Activated CD8-positive, alpha-beta memory T cell treated with anti-CD3 and anti-CD28 coated beads for 24 hours (primary cell): ENCODE data around the gene CD244.
A peak's percentile ranks its signal among the peaks of the same experiment; 100 is the strongest.
"Not testable (repeated sequence)": the region's sequence is repeated elsewhere in the genome, so short reads cannot be mapped to it uniquely, and the experiment has no call there.

Experiments used
- DNase-seq: peaks from one replicate; pipeline ENCODE4 v3.0.0-alpha.2; 2020

CD244 gene

DNA sequence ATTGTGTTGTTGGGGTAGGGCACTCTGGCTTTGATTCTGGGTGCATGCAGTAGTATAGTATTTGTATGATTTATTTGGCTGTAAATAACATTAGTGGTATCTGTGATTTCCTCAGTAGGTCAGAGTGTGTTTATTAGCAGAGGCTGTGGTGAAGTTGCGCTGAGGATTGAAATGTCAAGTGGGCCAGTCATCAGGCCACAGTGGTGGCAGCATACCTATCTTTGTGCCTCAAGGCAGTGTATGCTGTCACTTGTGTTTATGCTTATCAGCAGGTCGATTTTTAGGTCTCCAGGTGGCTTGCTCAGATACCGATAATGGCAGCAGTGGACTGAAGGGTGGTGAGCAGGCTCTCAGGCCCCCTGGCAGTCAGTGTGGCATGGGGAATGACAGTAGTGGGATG is 55.4 kb downstream of the CD244 start:
- no peak for DNase-seq

- DNase-seq = no peak
Measured at GRCh38 chr1:160806784-160807183, 55.9 kb downstream of the CD244 start.

DNA sequence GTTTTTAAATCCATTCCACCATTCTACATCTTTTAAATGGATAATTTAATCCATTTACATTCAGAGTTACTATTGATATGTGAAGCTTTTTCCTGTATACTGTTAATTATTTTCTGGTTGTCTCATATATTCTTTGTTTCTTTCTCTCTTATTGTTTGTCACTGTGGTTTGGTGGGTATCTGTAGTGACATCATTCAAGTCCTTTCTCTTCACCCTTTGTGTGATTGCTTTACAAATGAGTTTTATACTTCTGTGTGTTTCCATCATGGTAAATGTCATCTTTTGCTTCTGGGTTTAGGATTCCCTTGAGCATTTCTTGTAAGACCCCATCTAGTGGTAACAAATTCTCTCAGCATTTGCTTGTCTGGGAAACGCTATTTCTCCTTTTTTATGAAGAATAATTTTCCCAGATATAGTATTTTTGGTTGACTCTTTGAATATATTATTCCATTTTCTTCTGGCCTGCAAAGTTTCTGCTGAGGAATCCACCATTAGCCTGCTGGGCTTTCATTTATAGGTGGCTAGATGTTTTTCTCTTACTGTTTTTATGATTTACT is 56.5 kb downstream of the CD244 start:
- DNase-seq = no peak

GRCh38 chr1:160801836-160802580 is 60.7 kb downstream of the CD244 start:
- no peak for DNase-seq

DNA sequence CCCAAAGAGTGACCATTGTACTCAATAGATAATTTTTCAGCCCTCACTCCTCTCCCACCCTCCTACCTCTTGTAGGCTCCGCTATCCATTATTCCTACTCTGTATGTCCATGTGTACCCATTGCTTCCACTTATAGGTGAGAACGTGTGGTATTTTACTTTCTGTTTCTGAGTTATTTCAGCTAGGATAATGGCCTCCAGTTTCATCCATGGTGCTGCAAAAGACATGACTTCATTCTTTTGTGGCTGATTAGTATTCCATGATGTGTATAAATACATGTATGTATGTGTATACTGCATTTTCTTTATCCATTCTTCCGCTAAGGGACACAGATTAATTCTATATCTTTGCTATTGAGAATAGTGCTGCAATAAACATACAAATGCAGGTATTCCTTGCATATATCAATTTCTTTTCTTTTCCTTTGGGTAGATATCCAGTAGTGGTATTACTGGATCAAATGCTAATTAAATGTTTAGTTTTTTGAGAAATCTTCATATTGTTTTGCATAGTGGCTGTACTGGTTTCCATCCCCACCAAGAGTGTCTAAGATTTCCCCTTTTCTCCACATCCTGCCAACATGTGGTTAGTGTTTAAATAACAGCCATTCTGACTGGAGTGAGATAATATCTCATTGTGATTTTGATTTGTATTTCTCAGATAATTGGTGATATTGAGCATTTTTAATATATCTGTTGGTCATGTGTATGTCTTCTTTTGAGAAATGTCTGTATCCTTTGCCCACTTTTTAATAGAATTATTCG is 61.9 kb downstream of the CD244 start:
- DNase-seq = peak; percentile 58

DNA sequence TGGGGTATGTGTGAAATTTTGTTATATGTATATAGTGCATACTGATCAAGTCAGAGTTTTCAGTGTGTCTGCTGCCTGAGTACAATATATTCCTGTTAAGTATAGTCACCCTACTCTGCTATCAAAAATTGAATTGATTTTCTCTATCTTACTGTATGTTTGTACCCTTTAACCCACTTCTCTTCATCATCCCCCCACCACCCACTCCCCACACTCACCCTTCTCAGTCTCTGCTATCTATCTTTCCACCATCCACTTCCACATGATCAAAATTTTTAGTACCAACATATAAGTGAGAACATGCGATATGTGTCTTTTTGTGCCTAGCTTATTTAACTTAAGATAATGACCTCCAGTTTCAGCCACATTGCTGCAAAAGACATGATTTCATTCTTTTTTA is 62.5 kb downstream of the CD244 start:
- DNase-seq = no peak

DNA sequence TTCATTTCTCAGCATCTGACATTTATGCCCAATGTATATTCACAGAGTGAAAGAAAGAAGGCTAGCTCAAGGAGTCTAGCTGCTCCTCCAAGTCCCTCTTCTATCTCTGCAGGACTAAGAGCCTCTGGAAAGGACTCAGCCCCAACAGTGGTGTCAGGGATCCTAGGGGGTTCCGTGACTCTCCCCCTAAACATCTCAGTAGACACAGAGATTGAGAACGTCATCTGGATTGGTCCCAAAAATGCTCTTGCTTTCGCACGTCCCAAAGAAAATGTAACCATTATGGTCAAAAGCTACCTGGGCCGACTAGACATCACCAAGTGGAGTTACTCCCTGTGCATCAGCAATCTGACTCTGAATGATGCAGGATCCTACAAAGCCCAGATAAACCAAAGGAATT is 63.0 kb downstream of the CD244 start:
- peak; percentile 57 for DNase-seq

DNA sequence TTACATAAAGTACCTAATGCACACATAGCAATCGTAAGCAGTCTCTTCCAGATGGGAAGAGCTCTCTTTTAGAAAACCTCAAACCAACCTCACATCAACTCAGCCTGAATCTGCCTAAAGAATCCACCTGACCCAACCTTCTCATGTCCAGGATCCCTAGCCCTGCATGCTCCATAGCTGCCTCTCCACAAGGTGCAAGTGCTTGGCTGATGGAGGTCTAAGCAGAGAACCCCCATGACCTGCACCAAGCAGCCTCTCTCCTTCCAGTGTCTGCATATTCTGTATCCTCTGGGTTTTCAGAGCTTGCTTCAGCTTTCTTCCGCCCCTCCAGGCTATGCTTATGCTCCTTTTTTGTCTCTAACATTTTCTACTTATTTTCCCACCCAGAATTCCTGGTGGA is 64.2 kb downstream of the CD244 start:
- DNase-seq = no peak

GRCh38 chr1:160797861-160798273 is 64.8 kb downstream of the CD244 start:
- DNase-seq = peak; percentile 74

DNA sequence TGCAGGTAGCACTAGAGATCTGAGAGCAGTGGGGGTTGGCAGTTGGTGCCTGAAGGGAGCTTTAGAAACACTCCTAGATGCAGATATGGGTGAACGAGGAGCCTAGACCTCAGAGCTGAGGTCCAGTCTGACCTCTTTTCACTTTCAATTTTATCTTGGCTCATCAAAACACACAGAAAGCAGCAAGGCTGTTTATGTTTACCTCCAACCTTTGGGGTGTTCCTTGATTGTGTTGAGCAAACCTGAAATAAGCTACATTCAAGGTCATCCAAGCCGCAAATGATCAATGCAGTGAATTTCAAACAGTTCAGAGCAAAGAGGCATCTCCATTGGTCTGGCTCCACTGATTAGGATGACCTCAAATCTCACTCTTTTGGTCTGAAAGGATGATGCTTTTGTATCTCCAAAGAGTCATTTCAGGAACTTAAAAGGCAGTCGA is 65.4 kb downstream of the CD244 start:
- DNase-seq = no peak

DNA sequence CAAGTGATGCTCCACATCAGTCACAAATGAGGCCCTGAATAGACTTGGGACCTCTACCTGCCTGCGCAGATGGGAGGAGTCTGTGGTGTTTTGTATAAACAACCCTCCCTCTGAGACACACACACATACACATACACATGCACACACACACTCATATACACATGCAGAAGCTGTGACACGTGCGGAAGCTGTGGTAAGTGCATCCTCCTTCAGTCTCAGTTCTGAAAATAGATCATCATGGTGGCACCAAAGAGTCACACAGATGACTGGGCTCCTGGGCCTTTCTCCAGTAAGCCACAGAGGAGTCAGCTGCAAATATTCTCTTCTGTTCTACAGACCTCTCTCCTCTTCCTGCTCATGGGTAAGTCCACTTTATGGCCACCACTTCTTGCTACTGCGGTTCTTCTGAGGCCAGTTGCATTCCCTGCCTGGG is 66.7 kb downstream of the CD244 start, which contains the start of gene LY9:
Gene LY9 (plus strand): TSS at position 224 of the 433 bp plus-strand sequence. CDS start 14 bp downstream, at position 238.
- DNase-seq = peak; percentile 83

DNA sequence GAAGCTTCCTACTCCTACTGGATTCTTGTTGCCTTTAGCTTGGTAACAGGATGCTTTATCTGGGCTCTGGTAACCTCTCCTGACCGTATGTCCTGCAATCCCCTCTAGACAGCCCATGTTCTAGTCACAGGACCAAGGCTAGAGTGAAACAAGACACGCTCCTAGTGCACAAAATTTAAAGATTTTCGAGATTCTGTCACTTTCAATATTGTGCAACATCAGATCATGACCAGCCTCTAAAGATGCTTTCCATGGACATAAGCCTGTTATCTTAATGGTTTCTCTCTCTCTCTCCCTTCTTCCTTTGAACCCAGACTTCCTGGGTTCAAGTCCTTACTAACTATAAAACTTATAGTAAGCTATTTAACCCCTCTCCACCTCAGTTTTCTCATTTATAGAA is 68.3 kb downstream of the CD244 start:
- DNase-seq = no peak

DNA sequence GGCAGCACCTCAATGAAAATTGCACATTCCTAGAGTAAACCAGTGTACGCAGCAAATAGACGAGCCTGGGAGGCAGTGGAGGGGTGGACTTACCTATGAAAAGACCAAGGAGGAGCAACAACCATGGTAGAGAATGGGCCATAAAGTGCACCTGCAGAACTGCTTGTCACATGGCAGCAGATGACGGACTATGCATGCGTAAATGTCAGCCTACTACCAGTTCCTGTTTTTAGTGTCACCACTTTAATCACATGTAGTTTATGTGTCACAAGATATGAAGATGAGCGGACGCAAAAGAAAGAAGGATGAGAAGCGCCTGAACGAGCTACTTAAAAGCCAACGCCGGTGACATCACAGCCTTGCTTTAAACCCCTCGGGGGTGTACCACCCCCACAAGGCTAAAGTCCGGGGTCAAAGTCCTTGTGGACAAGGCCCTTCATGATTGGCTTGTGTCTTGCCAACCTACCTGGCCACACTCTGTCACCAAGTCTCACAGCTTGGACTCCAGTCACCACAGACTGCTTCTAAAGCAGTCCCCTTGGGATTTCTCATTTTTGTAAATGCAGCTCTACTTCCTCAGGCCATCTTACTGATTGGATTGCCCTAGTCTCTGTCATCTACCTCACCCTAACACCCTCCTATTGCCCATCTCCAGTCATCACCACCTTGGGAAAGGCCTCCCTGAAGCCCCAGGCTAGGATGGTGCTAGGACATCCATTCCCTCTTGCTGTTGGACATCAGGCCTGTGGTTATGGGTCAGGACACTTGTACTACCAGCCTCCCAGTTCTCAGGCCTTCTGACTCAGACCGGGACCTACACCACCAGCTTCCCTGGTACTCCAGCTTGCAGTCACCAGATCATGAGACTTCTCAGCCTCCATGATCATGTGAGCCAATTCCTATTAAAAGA is 72.7 kb downstream of the CD244 start:
- no peak for DNase-seq

DNA sequence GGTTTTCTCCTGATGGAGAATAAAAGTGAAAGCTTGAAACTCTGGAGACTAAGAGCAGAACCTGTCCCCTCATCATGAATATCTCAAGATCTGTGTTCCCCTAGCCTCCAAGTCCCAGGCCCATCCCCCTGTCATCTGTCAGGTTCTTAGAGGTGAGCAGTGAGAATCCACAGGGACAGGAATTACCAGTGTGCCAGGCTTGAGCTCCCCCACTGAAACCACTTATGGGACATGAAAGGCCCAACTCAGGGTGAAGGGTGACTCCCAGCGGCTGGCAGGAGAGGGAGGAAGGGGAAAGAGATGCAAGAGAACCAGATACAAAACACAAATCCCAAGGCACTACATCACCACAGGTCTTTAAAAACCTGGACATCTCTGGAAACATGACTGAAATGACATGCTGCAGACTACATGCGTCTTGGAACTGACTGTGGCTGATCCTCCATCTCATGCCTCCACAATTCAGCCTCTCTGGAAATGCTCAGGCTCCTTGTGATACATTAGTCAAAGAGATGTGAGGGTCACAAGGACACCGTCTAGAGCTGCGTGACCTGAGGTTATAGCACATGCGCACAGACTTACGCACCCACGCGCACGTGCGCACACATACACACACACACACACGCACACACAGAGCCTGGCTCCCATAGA is 73.5 kb downstream of the CD244 start:
- DNase-seq = no peak

DNA sequence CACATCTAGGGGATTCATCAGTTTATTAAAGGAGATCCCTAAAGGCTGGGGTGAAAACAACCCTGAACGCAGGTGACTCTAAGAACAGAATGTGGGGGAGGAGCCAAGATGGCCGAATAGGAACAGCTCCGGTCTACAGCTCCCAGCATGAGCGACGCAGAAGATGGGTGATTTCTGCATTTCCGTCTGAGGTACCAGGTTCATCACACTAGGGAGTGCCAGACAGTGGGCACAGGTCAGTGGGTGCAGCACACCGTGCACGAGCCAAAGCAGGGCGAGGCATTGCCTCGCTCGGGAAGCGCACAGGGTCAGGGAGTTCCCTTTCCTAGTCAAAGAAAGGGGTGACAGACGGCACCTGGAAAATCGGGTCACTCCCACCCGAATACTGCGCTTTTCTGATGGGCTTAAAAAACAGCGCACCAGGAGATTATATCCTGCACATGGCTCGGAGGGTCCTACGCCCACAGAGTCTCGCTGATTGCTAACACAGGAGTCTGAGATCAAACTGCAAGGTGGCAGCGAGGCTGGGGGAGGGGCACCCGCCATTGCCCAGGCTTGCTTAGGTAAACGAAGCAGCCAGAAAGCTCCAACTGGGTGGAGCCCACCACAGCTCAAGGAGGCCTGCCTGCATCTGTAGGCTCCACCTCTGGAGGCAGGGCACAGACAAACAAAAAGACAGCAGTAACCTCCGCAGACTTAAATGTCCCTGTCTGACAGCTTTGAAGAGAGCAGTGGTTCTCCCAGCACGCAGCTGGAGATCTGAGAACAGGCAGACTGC is 79.5 kb downstream of the CD244 start:
- DNase-seq = not testable (repeated sequence)

DNA sequence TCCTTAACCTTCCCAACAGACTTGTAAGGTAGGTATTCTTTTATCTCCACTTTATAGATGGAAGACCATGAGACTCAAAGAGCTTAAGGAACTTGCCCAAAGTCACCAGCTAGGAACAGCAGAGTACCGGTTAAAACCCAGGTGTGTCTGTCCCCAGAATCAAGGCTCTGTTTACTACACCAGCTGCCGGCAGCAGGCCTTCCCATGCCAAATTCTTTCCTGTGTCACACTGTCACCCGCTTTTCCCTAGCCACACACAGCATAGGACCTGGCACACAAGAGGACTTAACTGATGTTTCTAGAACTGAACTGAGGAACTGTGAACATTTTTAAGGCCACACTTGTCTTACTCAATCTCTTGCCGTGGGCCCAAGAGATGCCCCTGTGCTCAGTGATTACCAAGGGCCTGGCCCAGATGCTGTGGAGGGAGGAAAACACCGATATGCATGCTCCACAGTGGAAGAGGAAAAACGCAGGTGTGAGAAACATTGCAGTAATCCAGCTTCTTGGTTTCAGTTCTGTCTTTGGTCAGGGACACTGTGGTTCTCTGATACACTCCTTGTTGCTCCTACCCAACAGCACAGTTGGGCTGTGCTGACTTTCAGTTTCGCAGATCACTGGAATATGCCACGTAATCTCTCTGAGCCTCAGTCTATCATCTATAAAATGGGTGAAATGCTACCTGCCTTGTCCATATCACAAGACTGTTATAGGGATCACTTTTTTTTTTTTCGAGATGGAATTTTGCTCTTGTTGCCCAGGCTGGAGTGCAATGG is 80.6 kb downstream of the CD244 start:
- no peak for DNase-seq

DNA sequence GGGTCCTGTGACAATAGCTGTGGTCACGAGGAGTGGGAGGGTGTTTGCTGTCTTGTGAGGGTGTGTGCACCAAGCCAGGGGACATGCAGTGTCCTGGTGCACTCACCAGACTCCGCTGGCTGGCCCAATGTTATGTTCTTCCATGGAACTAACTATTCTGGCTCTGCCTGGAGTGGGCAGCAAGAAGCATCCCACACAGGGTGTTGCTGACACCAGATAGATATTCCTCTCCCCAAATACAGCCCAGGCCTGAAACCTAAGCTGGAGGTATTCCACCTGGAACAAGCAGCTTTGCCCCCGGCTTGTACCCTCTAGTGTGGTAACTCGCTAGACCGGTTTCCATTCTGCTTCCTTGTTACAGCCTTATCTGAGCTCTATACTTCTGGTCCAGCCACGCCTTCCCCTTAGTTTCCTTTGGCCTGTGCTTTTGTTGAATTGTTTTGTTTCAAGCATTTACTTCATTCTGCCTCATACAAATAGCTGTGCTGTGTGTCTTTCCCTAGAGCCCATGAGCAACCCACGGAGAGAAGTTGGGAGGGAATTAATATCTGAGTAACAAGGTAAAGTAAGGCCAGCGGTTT is 81.4 kb downstream of the CD244 start:
- DNase-seq = no peak

GRCh38 chr1:160780398-160780755 is 82.3 kb downstream of the CD244 start:
- no peak for DNase-seq
